ENCODE measurements around the gene UNC79.

Gene UNC79

GRCh38 chr14:93688820-93689219 is 258.1 kb downstream of the UNC79 start:
- H3K4me3 Mint-ChIP-seq, result no peak overlapping the region
- H3K27ac Mint-ChIP-seq, result no peak overlapping the region
- no peaks in the 10 kb centered on the region for H3K36me3 Mint-ChIP-seq
- no peak for ATAC-seq
- no peaks in the 10 kb centered on the region for H3K9me3 Mint-ChIP-seq
- no peaks in the 10 kb centered on the region for H3K4me1 Mint-ChIP-seq
- no peak for DNase-seq (ENCODE audit: low spot score in 2 of 2)

DNA sequence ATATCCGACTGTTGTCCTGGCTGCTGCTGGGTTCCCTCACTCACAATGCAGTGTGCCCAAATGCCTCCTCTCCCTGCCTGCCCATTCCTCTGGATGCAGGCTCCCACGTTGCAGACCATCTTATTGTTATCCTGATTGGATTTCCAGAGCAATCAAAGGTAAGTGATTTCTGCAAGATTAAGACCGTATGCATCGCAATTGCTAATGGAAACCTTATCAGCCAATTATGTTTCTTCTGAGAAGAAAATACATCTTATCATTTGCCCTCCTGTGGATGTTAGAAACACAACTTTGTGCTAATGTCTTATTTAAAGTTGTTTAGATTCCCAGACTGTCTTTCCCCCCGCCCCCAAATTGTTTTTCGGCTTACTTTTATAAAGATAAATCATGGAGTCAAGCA is 259.4 kb downstream of the UNC79 start:
- no peaks in the 10 kb centered on the region for H3K4me1 Mint-ChIP-seq
- H3K9me3 Mint-ChIP-seq, result no peaks in the 10 kb centered on the region
- no peak overlapping the region for H3K4me3 Mint-ChIP-seq
- no peak overlapping the region for H3K27ac Mint-ChIP-seq
- DNase-seq (ENCODE audit: low spot score in 2 of 2), result no peak
- H3K36me3 Mint-ChIP-seq, result no peaks in the 10 kb centered on the region
- no peak for ATAC-seq

GRCh38 chr14:93691042-93691780 is 260.5 kb downstream of the UNC79 start:
- no peak overlapping the region for H3K4me3 Mint-ChIP-seq
- H3K27ac Mint-ChIP-seq, result no peak overlapping the region
- DNase-seq (ENCODE audit: low spot score in 2 of 2) (no peak), ATAC-seq (no peak)
- H3K36me3 Mint-ChIP-seq, result no peaks in the 10 kb centered on the region
- H3K4me1 Mint-ChIP-seq, result no peaks in the 10 kb centered on the region
- H3K9me3 Mint-ChIP-seq, result no peaks in the 10 kb centered on the region

- Mint-ChIP-seq H3K36me3 (no peaks in the 10 kb centered on the region), H3K4me3 (no peak overlapping the region), H3K4me1 (no peaks in the 10 kb centered on the region), H3K27ac (no peak overlapping the region), H3K9me3 (no peaks in the 10 kb centered on the region)
- DNase-seq (ENCODE audit: low spot score in 2 of 2) (no peak), ATAC-seq (no peak)
These were observed 263.2 kb downstream of the UNC79 start for GRCh38 chr14:93693914-93694313.

DNA sequence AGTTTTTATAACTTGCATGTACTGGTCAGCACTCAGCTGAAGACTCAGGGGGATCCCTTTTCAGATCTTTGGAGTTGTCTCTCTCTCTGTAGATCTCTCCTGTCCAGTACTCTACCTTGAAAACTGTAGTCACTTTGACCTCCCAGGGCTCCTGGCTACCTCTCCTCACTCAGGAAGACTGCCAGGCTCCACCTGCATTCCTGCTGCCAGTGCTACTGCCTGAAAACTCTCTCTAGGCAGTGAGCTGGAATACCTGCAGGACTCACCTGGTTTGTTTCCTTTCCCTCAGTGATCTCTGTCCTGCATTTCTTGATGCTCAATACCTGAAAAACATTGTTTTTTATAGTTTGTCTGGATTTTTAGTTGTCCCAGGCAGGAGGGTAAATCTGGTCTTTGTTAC is 270.2 kb downstream of the UNC79 start:
- peaks cover 8% of the 10 kb centered on the region for H3K9me3 Mint-ChIP-seq

GRCh38 chr14:93701562-93701961 is 270.8 kb downstream of the UNC79 start:
- DNase-seq (ENCODE audit: low spot score in 2 of 2), result peak in 1 of 2 donors; percentile 6
- no peaks in the 10 kb centered on the region for H3K36me3 Mint-ChIP-seq
- no peak overlapping the region for H3K27ac Mint-ChIP-seq
- H3K4me3 Mint-ChIP-seq, result no peak overlapping the region
- ATAC-seq, result no peak
- H3K9me3 Mint-ChIP-seq, result peaks cover 8% of the 10 kb centered on the region
- no peaks in the 10 kb centered on the region for H3K4me1 Mint-ChIP-seq

More for the DNA sequence above, 270.2 kb downstream of the UNC79 start:
- DNase-seq (ENCODE audit: low spot score in 2 of 2) (no peak), ATAC-seq (no peak)
- Mint-ChIP-seq H3K4me1 (no peaks in the 10 kb centered on the region), H3K36me3 (no peaks in the 10 kb centered on the region), H3K4me3 (no peak overlapping the region), H3K27ac (no peak overlapping the region)

DNA sequence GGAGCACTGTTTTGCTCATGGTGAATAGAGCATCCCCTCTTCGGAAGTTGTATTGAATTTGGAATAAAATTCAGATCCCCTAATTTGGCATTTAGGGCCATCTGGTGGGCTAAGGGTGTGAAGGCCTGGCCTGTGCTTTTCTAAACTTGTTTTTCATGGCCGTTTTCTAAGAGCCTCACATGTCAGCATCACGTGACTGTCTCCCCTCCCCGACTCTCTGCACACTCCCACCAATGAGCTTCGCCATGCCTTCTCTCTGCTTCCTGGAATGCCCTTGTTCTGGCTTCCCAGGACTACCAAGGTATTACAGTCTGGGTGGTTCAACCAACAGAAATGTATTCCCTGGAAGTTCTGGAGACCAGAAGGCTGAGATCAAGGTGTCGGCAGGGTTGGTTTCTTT is 272.2 kb downstream of the UNC79 start:
- DNase-seq (ENCODE audit: low spot score in 2 of 2) (peak in 1 of 2 donors; percentile 15), ATAC-seq (no peak)
- H3K4me3 Mint-ChIP-seq, result no peak overlapping the region
- H3K4me1 Mint-ChIP-seq, result no peaks in the 10 kb centered on the region
- no peak overlapping the region for H3K27ac Mint-ChIP-seq
- H3K9me3 Mint-ChIP-seq, result peaks cover 8% of the 10 kb centered on the region
- H3K36me3 Mint-ChIP-seq, result no peaks in the 10 kb centered on the region

DNA sequence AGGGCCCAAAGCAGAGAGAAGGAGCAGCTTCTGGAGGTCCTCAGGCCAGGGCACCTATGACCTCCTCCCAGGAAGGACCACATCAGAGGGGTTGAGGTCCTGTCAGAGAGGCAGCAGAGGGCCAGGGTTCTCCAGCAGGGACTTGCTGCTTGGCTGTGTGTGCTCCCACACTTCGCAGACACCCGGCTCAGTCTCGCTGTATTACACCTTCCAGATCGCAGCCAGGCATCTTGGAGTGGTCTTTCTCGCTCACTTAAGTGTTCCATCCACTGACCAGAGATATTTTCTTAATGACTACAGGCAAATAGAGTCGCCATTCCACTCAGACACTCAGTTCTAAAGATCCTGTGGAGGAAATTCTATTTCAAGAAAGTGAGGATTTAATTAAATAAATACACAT is 273.2 kb downstream of the UNC79 start:
- Mint-ChIP-seq H3K4me3 (no peak overlapping the region), H3K36me3 (no peaks in the 10 kb centered on the region), H3K27ac (no peak overlapping the region), H3K4me1 (no peaks in the 10 kb centered on the region), H3K9me3 (peaks cover 8% of the 10 kb centered on the region)
- DNase-seq (ENCODE audit: low spot score in 2 of 2) (peak in 1 of 2 donors; percentile 37), ATAC-seq (no peak)

GRCh38 chr14:93705513-93706156 is 274.9 kb downstream of the UNC79 start:
- no peak overlapping the region for H3K27ac Mint-ChIP-seq
- ATAC-seq, result no peak

DNA sequence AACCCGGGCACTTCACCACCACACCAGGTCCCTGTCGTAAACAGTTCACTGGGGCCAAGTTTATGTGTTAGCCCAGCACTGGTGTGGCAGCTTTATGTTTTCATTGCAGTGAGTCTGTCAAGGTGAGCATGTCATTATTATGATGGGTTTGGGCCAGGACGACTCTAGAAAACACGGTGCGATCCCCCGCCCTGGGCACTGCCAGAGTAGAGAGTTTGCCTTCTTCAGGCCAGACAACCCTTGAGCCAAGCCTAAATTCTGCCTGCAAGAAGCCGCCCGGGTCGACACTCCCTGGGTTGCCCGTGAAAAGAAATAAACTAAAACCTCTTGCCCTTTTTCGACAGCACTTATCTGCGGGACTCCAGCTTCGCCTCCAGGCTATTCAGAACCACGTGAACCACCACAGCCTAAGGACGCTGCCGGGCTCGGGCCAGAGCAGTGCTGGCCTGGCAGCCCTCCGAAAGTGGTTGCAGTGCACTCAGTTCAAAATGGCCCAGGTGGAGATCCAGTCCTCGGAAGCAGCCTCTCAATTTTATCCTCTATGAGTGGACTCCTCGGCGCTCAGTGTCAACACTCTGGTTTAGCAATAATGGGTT is 275.7 kb downstream of the UNC79 start:
- DNase-seq (ENCODE audit: low spot score in 2 of 2) (peak in 1 of 2 donors; percentile 17), ATAC-seq (no peak)
- Mint-ChIP-seq H3K4me1 (no peaks in the 10 kb centered on the region), H3K36me3 (no peaks in the 10 kb centered on the region), H3K27ac (no peak overlapping the region), H3K4me3 (no peak overlapping the region), H3K9me3 (no peaks in the 10 kb centered on the region)

More at GRCh38 chr14:93705513-93706156, 274.9 kb downstream of the UNC79 start:
- H3K4me3 Mint-ChIP-seq, result no peak overlapping the region
- DNase-seq (ENCODE audit: low spot score in 2 of 2), result peak in 1 of 2 donors; percentile 28
- no peaks in the 10 kb centered on the region for H3K36me3 Mint-ChIP-seq
- H3K4me1 Mint-ChIP-seq, result no peaks in the 10 kb centered on the region
- H3K9me3 Mint-ChIP-seq, result no peaks in the 10 kb centered on the region

DNA sequence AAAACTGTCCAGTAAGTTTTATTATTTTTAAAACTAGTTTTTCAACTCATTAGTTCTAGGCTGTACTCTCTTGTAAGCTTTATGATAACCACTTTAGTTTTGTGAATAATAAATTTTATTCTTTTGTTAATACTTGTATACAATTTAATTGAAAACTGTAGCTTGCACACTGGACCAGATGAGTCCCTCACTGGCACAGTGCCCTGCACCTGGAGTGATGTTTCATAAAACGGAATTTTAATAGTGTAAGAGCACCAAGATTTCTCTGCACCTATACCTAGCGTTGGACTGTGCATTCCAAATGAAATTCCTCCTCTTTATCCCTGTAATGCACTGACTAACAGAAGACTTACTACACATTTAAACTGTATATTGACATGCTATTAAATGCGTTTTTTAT is 276.7 kb downstream of the UNC79 start:
- Mint-ChIP-seq H3K4me1 (no peaks in the 10 kb centered on the region), H3K9me3 (no peaks in the 10 kb centered on the region)
- DNase-seq (ENCODE audit: low spot score in 2 of 2), result no peak

GRCh38 chr14:93708311-93708734 is 277.6 kb downstream of the UNC79 start:
- Mint-ChIP-seq H3K9me3 (no peaks in the 10 kb centered on the region), H3K27ac (no peak overlapping the region), H3K4me3 (no peak overlapping the region), H3K36me3 (no peaks in the 10 kb centered on the region), H3K4me1 (no peaks in the 10 kb centered on the region)
- ATAC-seq, result no peak
- peak in 1 of 2 donors; percentile 12 for DNase-seq (ENCODE audit: low spot score in 2 of 2)

More for the DNA sequence above, 276.7 kb downstream of the UNC79 start:
- no peaks in the 10 kb centered on the region for H3K36me3 Mint-ChIP-seq
- ATAC-seq, result no peak
- no peak overlapping the region for H3K4me3 Mint-ChIP-seq
- no peak overlapping the region for H3K27ac Mint-ChIP-seq

- Mint-ChIP-seq H3K9me3 (no peaks in the 10 kb centered on the region), H3K4me3 (no peak overlapping the region), H3K4me1 (no peaks in the 10 kb centered on the region), H3K27ac (no peak overlapping the region), H3K36me3 (no peaks in the 10 kb centered on the region)
- DNase-seq (ENCODE audit: low spot score in 2 of 2) (peak in 1 of 2 donors; percentile 13), ATAC-seq (no peak)
These were observed 278.1 kb downstream of the UNC79 start for GRCh38 chr14:93708800-93709199.

- no peaks in the 10 kb centered on the region for H3K4me1 Mint-ChIP-seq
- H3K27ac Mint-ChIP-seq, result no peak overlapping the region
- no peak overlapping the region for H3K4me3 Mint-ChIP-seq
- ATAC-seq (no peak), DNase-seq (ENCODE audit: low spot score in 2 of 2) (no peak)
- H3K9me3 Mint-ChIP-seq, result no peaks in the 10 kb centered on the region
- no peaks in the 10 kb centered on the region for H3K36me3 Mint-ChIP-seq
These were observed 278.5 kb downstream of the UNC79 start for GRCh38 chr14:93709249-93709648.

GRCh38 chr14:93712079-93712837 is 281.5 kb downstream of the UNC79 start:
- Mint-ChIP-seq H3K36me3 (no peaks in the 10 kb centered on the region), H3K27ac (no peak overlapping the region), H3K9me3 (no peaks in the 10 kb centered on the region), H3K4me3 (no peak overlapping the region), H3K4me1 (no peaks in the 10 kb centered on the region)
- DNase-seq (ENCODE audit: low spot score in 2 of 2), result no peak
- no peak for ATAC-seq

All from stimulated activated effector memory CD8-positive, alpha-beta T cell treated with anti-CD3 and anti-CD28 coated beads, Interleukin-12 subunit alpha, Interleukin-12 subunit beta, amount 100 ng/mL, for 72 hours (primary cell).